ENCODE results near the gene TP53INP2.

- no peak for TF ChIP-seq CTCF (IDR thresholded peaks at IDR 0.05; ENCODE audit: insufficient read depth, low read depth, low read length)
- TF ChIP-seq EZH2 (IDR thresholded peaks at IDR 0.05; ENCODE audit: insufficient read depth, low read length): no peak
These were observed 23.5 kb upstream of the TP53INP2 start for GRCh38 chr20:34680586-34681175.

Measured in astrocyte (in vitro differentiated cells and primary cell).